AG10803 (cell line): ENCODE data around the gene UQCRH.
"Not testable (repeated sequence)": the region's sequence is repeated elsewhere in the genome, so short reads cannot be mapped to it uniquely, and the experiment has no call there.

Experiments used
- DNase-seq: peaks from one replicate; pipeline ENCODE4 v3.0.0; 2010; ENCODE audit warnings: low read depth
- H3K4me3 ChIP-seq: 2 replicates; pipeline ENCODE4 v1.5.1; 2011; ENCODE audit warnings: mild to moderate bottlenecking, low read length, control low read depth
- CTCF ChIP-seq: conservative IDR thresholded peaks from 2 replicates; pipeline ENCODE4 v1.5.1; 2011; ENCODE audit warnings: mild to moderate bottlenecking, low read length, control low read depth, inconsistent platforms

UQCRH gene

GRCh38 chr1:46333300-46334029 lies 30.0 kb downstream of the UQCRH start:
- peak; percentile 16 for DNase-seq
- H3K4me3 ChIP-seq = no peak overlapping the region
- peak; percentile 41 for TF ChIP-seq CTCF

- H3K4me3 ChIP-seq = no peak overlapping the region
- DNase-seq = no peak
- TF ChIP-seq CTCF = no peak
Measured at GRCh38 chr1:46334030-46334384, 30.5 kb downstream of the UQCRH start.

GRCh38 chr1:46335081-46335480 lies 31.6 kb downstream of the UQCRH start:
- no peak overlapping the region for H3K4me3 ChIP-seq
- TF ChIP-seq CTCF = no peak
- DNase-seq = no peak

- DNase-seq, H3K4me3 ChIP-seq: not testable (repeated sequence)
Measured at GRCh38 chr1:46337409-46337808, 33.9 kb downstream of the UQCRH start.

- peak; percentile 61 for TF ChIP-seq CTCF
- H3K4me3 ChIP-seq = peak within 1 kb of the TSS; percentile 95
- peak; percentile 94 for DNase-seq
Measured at GRCh38 chr1:46340404-46341221, 37.1 kb downstream of the UQCRH start, which contains the start of gene NSUN4. NSUN4 (plus strand) TSS chr1:46340807; CDS start chr1:46340827, 20 bp downstream.

- no peak for TF ChIP-seq CTCF
- no peak for DNase-seq
- peak overlapping the region; percentile 95 for H3K4me3 ChIP-seq
Measured at GRCh38 chr1:46341222-46342083, 38.0 kb downstream of the UQCRH start.

GRCh38 chr1:46342084-46342656 lies 38.7 kb downstream of the UQCRH start:
- DNase-seq = peak; percentile 39
- peak; percentile 37 for TF ChIP-seq CTCF
- no peak overlapping the region for H3K4me3 ChIP-seq
